HepG2 (cell line): ENCODE results near the gene TOPBP1. TPM values are rescaled to one million over a fixed set of nuclear protein-coding genes. Genes with fewer than 3 reads are reported as not detected.

Source experiments
- ATAC-seq: fragments of 200-7000 bp; cut with Tn5 transposase; 3 replicates; pipeline ENCODE4 v1.9.1; 2020; ENCODE audit warnings: mild to moderate bottlenecking, moderate library complexity
- BruUV-seq: library from RNA; stranded (reverse); fragments of 400-500 nt; replicated peaks from 2 replicates; lab custom pipeline; 2021; lab: Mats Ljungman, UMichigan
- CTCF ChIA-PET: fragments of 300-600 bp; formaldehyde crosslinking; extraction: SDS; loops from one replicate; lab custom pipeline; 2021; ENCODE audit warnings: low total read pairs, inconsistent platforms, low intra/inter-chr PET ratio; lab: Yijun Ruan, JAX
- POLR2A ChIA-PET: fragments of 350-600 bp; sonication (Branson Sonifier 250); formaldehyde crosslinking; loops from one replicate; lab custom pipeline; 2020; ENCODE audit warnings: antibody characterized with exemption, inconsistent platforms; lab: Yijun Ruan, JAX
- DNase-seq: peaks from one replicate; pipeline ENCODE4 v3.0.0-alpha.2; 2015; ENCODE audit warnings: low spot score
- FAIRE-seq: peaks from 3 replicates; lab custom pipeline; 2011; peaks lifted over from hg19 to GRCh38; lab: Jason Lieb, UNC
- H2AFZ ChIP-seq: one replicate; pipeline ENCODE4 v1.6.1; 2011; ENCODE audit warnings: low read length, inconsistent platforms
- H3K27ac ChIP-seq: fragments of 300-600 bp; 3 replicates; pipeline ENCODE4 v1.8.0; 2011; ENCODE audit warnings: mixed run types, mild to moderate bottlenecking, mixed read lengths, low read length, inconsistent platforms; ENCODE audit not compliant: insufficient read depth; ENCODE audit errors: extremely low read length
- H3K27me3 ChIP-seq, 2 experiments: fragments of 200-600 bp in 1 of 2; 2 replicates in 1 of 2; 3 replicates in 1 of 2; pipeline versions ENCODE4 v1.6.0 to v1.8.0; 2011; ENCODE audit warnings: low read length in 2 of 2, mild to moderate bottlenecking in 2 of 2, moderate library complexity in 2 of 2, inconsistent platforms in 1 of 2; ENCODE audit not compliant: insufficient read depth in 2 of 2, control insufficient read depth in 1 of 2
- H3K36me3 ChIP-seq, 2 experiments: fragments of 200-600 bp in 1 of 2; replicated peaks in 1 of 2; 2 replicates in 1 of 2; 3 replicates in 1 of 2; pipeline versions ENCODE4 v1.5.1 to v1.8.0; 2011; ENCODE audit warnings: low read length in 2 of 2, inconsistent platforms in 1 of 2; ENCODE audit not compliant: insufficient read depth in 2 of 2, control insufficient read depth in 1 of 2
- H3K4me1 ChIP-seq: 2 replicates; pipeline ENCODE4 v1.5.1; 2012; ENCODE audit warnings: low read length, inconsistent platforms; ENCODE audit not compliant: insufficient read depth
- H3K4me2 ChIP-seq: 2 replicates; pipeline ENCODE4 v1.6.0; 2011; ENCODE audit warnings: low read depth, low read length, inconsistent platforms
- H3K4me3 ChIP-seq, 3 experiments: fragments of 200-600 bp in 1 of 3; sonication (generic), shearing (Covaris generic) in 1 of 3; replicated peaks in 1 of 3; 2 replicates each; pipeline ENCODE4 v1.5.1; 2011 to 2016; ENCODE audit warnings: low read length in 3 of 3, inconsistent platforms in 2 of 3, low read depth in 2 of 3, mild to moderate bottlenecking in 2 of 3, control low read depth in 1 of 3, mixed read lengths in 1 of 3; ENCODE audit not compliant: insufficient read depth in 1 of 3
- H3K79me2 ChIP-seq: one replicate; pipeline ENCODE4 v1.6.1; 2011; ENCODE audit warnings: low read length, inconsistent platforms; ENCODE audit not compliant: insufficient read depth
- H3K9ac ChIP-seq: 2 replicates; pipeline ENCODE4 v1.6.0; 2011; ENCODE audit warnings: mild to moderate bottlenecking, low read depth, low read length, inconsistent platforms; ENCODE audit not compliant: insufficient read depth
- H3K9me3 ChIP-seq: 2 replicates; pipeline ENCODE4 v1.5.1; 2012; ENCODE audit warnings: mild to moderate bottlenecking, low read length
- H4K20me1 ChIP-seq: 2 replicates; pipeline ENCODE4 v1.6.0; 2011; ENCODE audit warnings: inconsistent platforms, mild to moderate bottlenecking, low read length, moderate library complexity; ENCODE audit not compliant: insufficient read depth
- ATF7 ChIP-seq, 2 experiments: fragments of 450-650 bp in 1 of 2; sonication (generic) in 1 of 2; formaldehyde crosslinking in 1 of 2; IDR thresholded peaks; 2 replicates each; pipeline versions ENCODE4 v1.4.0 to v1.6.1; 2016 to 2020; ENCODE audit warnings: antibody characterized with exemption in 1 of 2, mild to moderate bottlenecking in 1 of 2, missing genetic modification reagents in 1 of 2
- BHLHE40 ChIP-seq: IDR thresholded peaks from 2 replicates; pipeline ENCODE4 v1.6.1; 2011; ENCODE audit warnings: low read length, improper control_type of control experiment
- CENPT ChIP-seq: sonication (generic); formaldehyde crosslinking; IDR thresholded peaks from 2 replicates; pipeline ENCODE4 v1.8.0; 2022; ENCODE audit warnings: low read depth, mild to moderate bottlenecking, moderate library complexity, missing genetic modification reagents
- CSRNP2 ChIP-seq: sonication (generic); formaldehyde crosslinking; conservative IDR thresholded peaks from 2 replicates; pipeline ENCODE4 v1.8.0; 2022; ENCODE audit warnings: low read depth, missing genetic modification reagents
- E2F2 ChIP-seq: sonication (generic); formaldehyde crosslinking; IDR thresholded peaks from 2 replicates; pipeline ENCODE4 v1.4.0; 2020; ENCODE audit warnings: missing genetic modification reagents, borderline replicate concordance
- GLI4 ChIP-seq: sonication (generic); formaldehyde crosslinking; IDR thresholded peaks from 2 replicates; pipeline ENCODE4 v1.5.1; 2020; ENCODE audit warnings: missing genetic modification reagents, mild to moderate bottlenecking, moderate library complexity, borderline replicate concordance
- KLF12 ChIP-seq: sonication (generic); formaldehyde crosslinking; IDR thresholded peaks from 2 replicates; pipeline ENCODE4 v1.4.0; 2020; ENCODE audit warnings: missing genetic modification reagents, borderline replicate concordance
- MLXIP ChIP-seq: sonication (generic); formaldehyde crosslinking; IDR thresholded peaks from 2 replicates; pipeline ENCODE4 v1.9.0; 2021; ENCODE audit warnings: missing genetic modification reagents, borderline replicate concordance
- THAP9 ChIP-seq: sonication (generic); formaldehyde crosslinking; IDR thresholded peaks from 2 replicates; pipeline ENCODE4; 2020; ENCODE audit warnings: missing genetic modification reagents, mild to moderate bottlenecking, borderline replicate concordance
- ZMAT3 ChIP-seq: sonication (generic); formaldehyde crosslinking; conservative IDR thresholded peaks from 2 replicates; pipeline ENCODE4 v1.7.0; 2021; ENCODE audit warnings: missing genetic modification reagents
- ZNF484 ChIP-seq: sonication (generic); formaldehyde crosslinking; IDR thresholded peaks from 2 replicates; pipeline ENCODE4 v1.5.1; 2020; ENCODE audit warnings: mild to moderate bottlenecking, low read depth, missing genetic modification reagents, borderline replicate concordance
- ZNF709 ChIP-seq: sonication (generic); formaldehyde crosslinking; IDR thresholded peaks from 2 replicates; pipeline ENCODE4 v1.5.0; 2020; ENCODE audit warnings: mild to moderate bottlenecking, missing genetic modification reagents
- ZSCAN9 ChIP-seq: IDR thresholded peaks from 2 replicates; pipeline ENCODE4 v1.6.1; 2016; ENCODE audit warnings: borderline replicate concordance
- WGBS: methylation state at CpG from one replicate; pipeline ENCODE4 v1.1.6; 2017; ENCODE audit warnings: low lambda C conversion rate; 5-methylcytosine and 5-hydroxymethylcytosine counted together
- in situ Hi-C: cut with HindIII; loops from 2 replicates; pipeline ENCODE4 v1.10.0; 2017; ENCODE audit warnings: low pct_unique_long_range_greater_than_20kb; ENCODE audit not compliant: extremely low pct_ligation_motif_present
- intact Hi-C: fragments of 100-400 bp; cut with micrococcal nuclease; formaldehyde crosslinking; loops from one replicate; pipeline ENCODE4 v1.10.0; 2022; ENCODE audit not compliant: unreplicated experiment
- polyA plus RNA-seq, 8 experiments: library from polyadenylated mRNA; depleted of rRNA in 3 of 8; stranded (reverse) in 7 of 8; unstranded in 1 of 8; fragments of >200 nt; fragmentation: Illumina TruSeq in 4 of 8; extraction: Trizol in 4 of 8; gene quantifications; 2 replicates each; pipeline versions ENCODE4 v1.2.1 to v1.2.3, GENCODE V29; 2011 to 2016; ENCODE audit warnings: low read depth in 4 of 8, missing spikeins in 1 of 8, mixed read lengths in 1 of 8; ENCODE audit not compliant: insufficient read depth in 1 of 8
- total RNA-seq, 5 experiments: library from RNA; depleted of rRNA; stranded (reverse); fragments of >200 nt; fragmentation: Illumina TruSeq; extraction: Trizol; gene quantifications; 2 replicates each; pipeline ENCODE4 v1.2.3, GENCODE V29; 2016; ENCODE audit warnings: low read depth in 1 of 5

TOPBP1 gene
- total and polyA plus RNA-seq, 2 of the 13 experiments (the other 11 are each of a cell fraction or from before 2014, with no cell fraction given): 24.3 to 42.9 TPM

- H3K9ac ChIP-seq: no peak overlapping the region
- H3K9me3 ChIP-seq: no peaks in the 10 kb centered on the region
- TF ChIP-seq GLI4 (CRISPR knock-in tag): no peak
- no peak for TF ChIP-seq ZSCAN9 (CRISPR knock-in tag)
- TF ChIP-seq ZNF484 (CRISPR knock-in tag): no peak
- no peak for TF ChIP-seq MLXIP (CRISPR knock-in tag)
- no peak for TF ChIP-seq ZNF709 (CRISPR knock-in tag)
- no peak for TF ChIP-seq CENPT (CRISPR knock-in tag)
- TF ChIP-seq THAP9: no peak
- no peak for TF ChIP-seq ZMAT3
- TF ChIP-seq KLF12 (CRISPR knock-in tag): no peak
- no peak for TF ChIP-seq CSRNP2 (CRISPR knock-in tag)
- TF ChIP-seq BHLHE40: no peak
- no peak for TF ChIP-seq E2F2 (CRISPR knock-in tag)
- no peak for TF ChIP-seq ATF7 (IDR thresholded peaks at IDR 0.05)
- no peak for TF ChIP-seq ATF7 (CRISPR knock-in tag; IDR thresholded peaks at IDR 0.05)
- TF ChIP-seq, all 625 proteins: peak for 0
- DNase-seq (peak; percentile 48), ATAC-seq (no peak), FAIRE-seq (no peak)
- Histone ChIP-seq H3K4me3 (no peak overlapping the region), H3K4me1 (0 out of 2 replicates have a peak, but pooled peaks cover 6% of the 10 kb centered on the region), H3K4me2 (no peak overlapping the region), H2AFZ (no peak overlapping the region), H4K20me1 (no peaks in the 10 kb centered on the region), H3K79me2 (no peaks in the 10 kb centered on the region), H3K36me3 (peaks cover 8 to 41% of the 10 kb centered on the region in 2 experiments), H3K27ac (no peak overlapping the region), H3K27me3 (no peaks in the 10 kb centered on the region)
- ChIA-PET POLR2A (no interaction called here), CTCF (no interaction called here)
- in situ Hi-C loops (no loop called here), intact Hi-C loops (no loop called here)
- no TSS peak for BruUV-seq
- WGBS: 94% methylated on average over 1 of the region's 1 CpG
Observed at GRCh38 chr3:133644768-133645167, 17.0 kb downstream of the TOPBP1 start.
